GM12801 (cell line): ENCODE results near the gene SLC28A1.

Experiments
- TF ChIP-seq, protein P1 (sequence below): IDR thresholded peaks from one replicate; pipeline ENCODE4 v1.5.1; 2011; ENCODE audit warnings: control low read depth; ENCODE audit not compliant: insufficient read length; ENCODE audit errors: extremely low read depth

The SLC28A1 gene

DNA sequence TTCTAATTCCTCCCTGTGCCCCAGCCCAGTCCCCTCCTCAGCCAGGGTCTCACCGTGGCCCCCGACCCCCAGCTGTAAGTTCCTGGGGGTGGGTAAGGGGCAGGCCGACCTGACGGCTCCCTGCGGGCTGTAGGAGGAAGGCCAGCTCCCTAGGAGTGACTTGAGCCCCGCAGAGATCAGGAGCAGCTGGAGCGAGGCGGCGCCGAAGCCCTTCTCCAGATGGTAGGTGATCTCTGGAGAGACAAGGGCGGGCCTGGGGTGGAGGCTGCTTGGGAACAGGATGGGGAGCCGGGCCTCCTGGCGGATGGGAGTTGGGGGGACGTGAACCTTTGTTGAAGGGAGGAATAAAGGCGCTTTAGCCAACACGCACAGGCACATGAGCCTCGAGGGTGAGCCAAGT, 4.2 kb downstream of the SLC28A1 start:
- TF ChIP-seq, protein P1, sequence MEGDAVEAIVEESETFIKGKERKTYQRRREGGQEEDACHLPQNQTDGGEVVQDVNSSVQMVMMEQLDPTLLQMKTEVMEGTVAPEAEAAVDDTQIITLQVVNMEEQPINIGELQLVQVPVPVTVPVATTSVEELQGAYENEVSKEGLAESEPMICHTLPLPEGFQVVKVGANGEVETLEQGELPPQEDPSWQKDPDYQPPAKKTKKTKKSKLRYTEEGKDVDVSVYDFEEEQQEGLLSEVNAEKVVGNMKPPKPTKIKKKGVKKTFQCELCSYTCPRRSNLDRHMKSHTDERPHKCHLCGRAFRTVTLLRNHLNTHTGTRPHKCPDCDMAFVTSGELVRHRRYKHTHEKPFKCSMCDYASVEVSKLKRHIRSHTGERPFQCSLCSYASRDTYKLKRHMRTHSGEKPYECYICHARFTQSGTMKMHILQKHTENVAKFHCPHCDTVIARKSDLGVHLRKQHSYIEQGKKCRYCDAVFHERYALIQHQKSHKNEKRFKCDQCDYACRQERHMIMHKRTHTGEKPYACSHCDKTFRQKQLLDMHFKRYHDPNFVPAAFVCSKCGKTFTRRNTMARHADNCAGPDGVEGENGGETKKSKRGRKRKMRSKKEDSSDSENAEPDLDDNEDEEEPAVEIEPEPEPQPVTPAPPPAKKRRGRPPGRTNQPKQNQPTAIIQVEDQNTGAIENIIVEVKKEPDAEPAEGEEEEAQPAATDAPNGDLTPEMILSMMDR: no peak

DNA sequence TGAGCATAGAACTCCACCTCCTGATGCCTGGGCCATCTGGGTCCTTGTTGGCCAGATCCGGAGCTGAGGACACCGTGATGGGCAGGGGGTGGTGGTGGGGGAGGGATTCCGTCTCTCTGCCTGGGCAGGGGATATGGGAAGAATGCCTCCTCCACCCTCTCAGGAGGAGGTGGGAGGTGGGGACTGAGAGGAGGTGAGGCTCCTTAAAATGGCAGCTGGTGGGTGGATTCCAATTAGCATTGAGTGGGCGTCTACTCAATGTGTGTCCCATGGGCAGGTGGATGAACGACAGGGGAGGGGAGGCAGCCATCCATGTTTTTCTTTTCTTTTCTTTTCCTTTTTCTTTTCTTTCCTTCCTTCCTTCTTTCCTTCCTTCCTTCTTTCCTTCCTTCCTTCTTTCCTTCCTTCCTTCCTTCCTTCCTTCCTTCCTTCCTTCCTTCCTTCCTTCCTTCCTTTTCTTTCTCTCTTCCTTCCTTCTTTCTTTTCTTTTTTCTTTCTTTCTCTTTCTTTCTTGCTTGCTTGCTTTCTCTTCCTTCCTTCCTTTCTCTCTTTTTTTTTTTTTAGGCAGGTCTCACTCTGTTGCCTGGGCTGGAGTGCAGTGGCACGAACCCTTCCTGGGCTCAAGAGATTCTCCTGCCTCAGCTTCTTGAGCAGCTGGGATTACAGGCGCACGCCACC, 5.0 kb downstream of the SLC28A1 start:
- TF ChIP-seq, protein P1: no peak

DNA sequence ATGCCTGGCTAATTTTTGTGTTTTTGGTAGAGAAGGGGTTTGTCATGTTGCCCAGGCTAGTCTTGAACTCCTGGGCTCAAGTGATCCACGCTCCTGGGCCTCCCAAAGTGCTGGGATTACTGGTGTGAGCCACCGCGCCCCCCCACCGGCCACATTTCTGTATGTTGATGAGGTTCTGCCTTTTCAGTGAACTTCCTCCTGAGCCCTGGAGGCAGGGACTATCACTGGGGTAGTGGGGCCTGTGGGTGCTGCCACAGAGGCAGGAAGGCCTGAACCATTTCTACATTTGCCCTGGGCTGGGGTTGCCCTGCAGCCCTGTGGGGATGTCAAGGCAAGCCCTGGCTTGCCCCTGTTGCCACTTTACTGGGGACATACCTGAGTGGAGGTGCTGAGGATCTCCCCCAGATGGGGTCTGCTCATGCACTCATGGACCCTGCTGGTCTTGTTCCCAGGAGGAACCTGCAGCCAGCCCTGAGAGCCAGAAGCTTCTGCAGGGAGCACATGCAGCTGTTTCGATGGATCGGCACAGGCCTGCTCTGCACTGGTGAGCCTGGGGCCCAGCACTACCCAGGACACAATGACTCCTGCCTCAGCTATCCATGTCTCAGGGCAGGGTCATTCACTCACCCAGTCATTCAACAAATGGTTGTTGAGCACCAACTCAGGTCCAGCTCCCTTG, 5.7 kb downstream of the SLC28A1 start:
- TF ChIP-seq, protein P1: no peak

DNA sequence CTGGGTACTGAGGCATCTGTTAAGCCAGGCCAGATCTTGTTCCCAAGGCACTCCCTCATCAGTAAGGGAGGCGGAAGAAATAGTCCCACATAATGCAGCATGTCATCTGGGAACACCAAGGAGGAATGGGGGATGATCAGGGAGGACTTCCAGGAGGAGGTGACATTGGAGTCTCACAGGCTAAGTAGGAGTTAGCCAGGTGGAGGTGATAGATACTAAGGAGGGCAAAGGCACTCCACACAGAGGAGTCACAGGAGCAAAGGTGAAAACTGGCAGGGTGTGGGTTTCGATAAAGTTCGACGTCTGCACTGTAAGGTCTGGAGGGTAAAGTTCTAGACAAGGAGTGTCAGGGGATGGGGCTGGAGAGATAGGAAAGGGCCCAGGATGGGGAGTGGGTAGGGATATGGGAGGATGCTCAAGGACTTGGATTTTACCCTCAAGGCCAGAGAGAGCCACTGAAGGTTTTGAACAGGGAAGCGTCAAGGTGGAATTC, 6.3 kb downstream of the SLC28A1 start:
- TF ChIP-seq, protein P1: no peak

DNA sequence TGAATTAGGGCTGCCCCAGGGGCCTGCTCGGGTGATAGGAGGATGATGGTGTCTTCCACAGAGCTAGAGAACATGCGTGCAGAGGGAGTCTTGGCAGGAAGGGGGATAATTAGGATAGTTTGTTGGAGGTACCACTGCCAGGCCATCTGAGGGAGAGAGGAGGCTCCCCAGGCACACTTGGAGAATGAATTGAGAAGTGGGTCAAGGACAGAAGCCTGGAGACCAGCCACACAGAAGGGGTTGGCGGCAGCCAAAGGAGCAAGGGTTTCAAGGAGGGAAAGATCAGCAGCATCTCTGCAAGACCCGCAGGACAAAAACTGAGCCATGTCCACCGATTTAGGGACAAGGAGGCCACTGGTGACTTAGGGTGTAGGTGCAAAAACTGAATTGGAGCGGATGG, 6.9 kb downstream of the SLC28A1 start:
- TF ChIP-seq, protein P1: no peak

DNA sequence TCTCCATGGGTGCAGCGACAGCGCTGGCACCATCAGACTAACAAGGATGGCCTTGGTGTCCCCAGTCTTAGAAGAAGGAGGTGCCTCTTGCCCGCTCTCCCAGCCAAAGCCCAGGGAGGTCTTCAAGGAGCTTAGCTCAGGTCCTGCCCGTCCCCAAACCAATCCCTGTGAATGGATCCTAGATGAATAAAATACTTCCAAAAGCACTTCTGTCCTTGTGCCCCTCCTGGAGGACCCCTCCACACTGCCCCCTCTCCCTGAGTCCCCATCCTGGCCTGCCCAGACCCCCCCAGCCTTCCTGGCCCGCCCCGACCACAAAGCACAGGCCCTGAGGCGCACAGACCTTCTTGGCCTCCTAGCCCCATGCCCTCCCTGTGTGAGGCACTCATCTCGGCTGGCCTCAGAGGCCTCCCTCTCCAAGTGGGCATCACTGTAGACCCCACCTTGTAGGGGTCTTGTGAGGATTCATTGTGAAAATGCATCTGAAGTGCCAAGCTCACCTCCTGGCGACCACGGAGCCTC, 8.4 kb downstream of the SLC28A1 start:
- TF ChIP-seq, protein P1: no peak

DNA sequence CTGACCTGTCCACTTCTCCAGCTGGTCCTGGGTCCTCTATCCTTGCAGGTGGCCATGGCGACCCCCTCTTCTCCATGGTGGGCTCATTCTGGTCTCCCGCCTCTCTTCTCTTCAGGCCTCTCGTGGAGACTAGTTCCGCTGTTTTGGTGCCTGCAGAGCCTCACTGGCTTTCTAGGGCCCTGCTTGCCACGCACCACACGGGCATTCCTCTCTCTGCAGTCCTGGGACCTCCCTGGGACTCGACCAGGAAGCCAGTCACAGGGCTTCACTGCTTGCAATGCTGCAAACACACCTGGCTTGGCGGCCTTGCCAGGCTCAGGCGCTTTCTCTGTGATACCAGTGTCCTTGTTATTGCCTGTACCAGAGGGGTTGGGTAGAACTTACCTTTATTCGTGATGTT, 9.1 kb downstream of the SLC28A1 start:
- TF ChIP-seq, protein P1: no peak
